Stimulated activated CD8-positive, alpha-beta memory T cell treated with anti-CD3 and anti-CD28 coated beads, Interleukin-7, amount 100 ng/mL, for 48 hours (primary cell): ENCODE data around the gene DDX56.

Experiments
- DNase-seq, 2 donors: peaks; one replicate each; pipeline ENCODE4 v3.0.0-alpha.2; 2020; ENCODE audit warnings: low read depth in 1 of 2; ENCODE audit errors: extremely low read depth in 1 of 2

Gene DDX56, protein sequence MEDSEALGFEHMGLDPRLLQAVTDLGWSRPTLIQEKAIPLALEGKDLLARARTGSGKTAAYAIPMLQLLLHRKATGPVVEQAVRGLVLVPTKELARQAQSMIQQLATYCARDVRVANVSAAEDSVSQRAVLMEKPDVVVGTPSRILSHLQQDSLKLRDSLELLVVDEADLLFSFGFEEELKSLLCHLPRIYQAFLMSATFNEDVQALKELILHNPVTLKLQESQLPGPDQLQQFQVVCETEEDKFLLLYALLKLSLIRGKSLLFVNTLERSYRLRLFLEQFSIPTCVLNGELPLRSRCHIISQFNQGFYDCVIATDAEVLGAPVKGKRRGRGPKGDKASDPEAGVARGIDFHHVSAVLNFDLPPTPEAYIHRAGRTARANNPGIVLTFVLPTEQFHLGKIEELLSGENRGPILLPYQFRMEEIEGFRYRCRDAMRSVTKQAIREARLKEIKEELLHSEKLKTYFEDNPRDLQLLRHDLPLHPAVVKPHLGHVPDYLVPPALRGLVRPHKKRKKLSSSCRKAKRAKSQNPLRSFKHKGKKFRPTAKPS

DNA sequence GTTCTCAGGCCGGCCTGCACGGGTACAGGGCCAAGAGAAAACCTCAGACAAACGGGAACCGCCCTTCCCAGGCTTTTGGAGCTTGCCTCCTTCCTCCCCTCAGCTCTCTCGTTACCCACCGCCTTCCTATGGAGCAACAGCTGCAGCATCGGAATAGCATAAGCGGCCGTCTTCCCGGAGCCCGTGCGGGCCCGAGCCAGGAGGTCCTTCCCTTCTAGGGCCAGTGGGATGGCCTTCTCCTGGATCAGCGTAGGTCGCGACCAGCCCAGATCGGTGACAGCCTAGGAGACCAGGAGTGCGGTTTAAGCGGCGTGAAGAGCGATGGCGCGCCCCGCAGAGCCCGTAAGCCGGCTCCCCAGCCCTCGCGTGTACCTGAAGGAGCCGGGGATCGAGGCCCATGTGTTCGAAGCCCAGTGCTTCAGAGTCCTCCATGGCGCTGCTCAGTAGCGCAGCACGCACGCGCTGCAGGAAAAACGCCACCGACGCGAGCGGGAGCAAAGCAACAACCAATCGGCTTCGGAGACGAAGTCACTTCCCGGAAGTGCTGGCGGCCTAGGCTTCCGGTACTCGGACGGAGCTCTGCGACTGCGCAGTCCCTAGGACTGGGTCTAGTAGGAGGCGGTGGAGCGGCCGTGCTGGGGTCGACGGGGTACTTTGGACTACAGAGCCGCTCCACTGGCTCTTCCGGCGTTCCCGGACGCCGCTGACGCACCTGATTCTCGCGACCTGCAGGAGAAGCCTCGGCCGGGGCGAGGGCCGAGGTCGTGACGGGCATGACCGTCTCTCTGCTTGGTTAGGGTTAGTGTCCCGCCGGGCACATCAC, at the start of gene DDX56:
Gene DDX56 (minus strand): TSS at position 445 of the 823 bp plus-strand sequence. CDS start 13 bp downstream, at position 432.
- peak; percentile 82 to 94 for DNase-seq

DNA sequence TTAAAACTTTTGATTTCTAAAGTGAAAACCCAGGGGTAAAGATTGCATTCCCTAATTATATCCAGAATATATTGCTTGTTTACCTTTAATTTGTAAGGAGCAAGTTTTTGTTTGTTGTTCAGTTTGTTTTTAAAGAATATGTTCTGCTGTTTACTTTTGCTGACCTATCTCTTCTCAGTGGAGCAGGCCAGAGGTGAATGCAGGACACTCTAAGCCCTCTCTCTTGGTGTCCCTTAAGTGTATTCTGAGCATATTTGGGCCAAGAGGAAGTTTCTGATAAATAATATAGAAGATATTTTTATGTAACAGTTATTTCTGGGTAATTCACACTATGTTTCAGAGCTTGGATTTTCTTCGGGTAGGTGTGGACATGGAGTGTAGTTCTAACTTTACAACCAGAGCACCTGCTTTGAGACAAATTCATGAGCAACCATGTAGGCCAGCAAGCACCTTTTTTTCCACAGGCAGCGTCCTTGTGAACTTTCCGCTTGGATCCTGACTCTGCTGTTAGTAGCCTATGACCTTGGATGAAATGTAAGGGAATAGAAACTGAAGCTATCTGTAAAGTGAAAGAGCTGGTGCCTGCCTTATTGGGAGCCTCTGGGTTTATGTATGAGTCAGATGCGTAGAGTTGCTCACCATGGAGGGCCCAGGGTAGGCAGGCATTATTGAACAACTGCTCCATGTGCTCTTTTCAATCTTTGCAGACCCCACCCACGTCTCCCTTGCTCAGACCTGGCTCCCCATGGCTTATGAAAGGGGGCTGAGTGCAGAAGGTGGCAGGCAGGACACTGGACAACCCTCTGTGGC, 48.8 kb upstream of the DDX56 start:
- DNase-seq, result no peak

DNA sequence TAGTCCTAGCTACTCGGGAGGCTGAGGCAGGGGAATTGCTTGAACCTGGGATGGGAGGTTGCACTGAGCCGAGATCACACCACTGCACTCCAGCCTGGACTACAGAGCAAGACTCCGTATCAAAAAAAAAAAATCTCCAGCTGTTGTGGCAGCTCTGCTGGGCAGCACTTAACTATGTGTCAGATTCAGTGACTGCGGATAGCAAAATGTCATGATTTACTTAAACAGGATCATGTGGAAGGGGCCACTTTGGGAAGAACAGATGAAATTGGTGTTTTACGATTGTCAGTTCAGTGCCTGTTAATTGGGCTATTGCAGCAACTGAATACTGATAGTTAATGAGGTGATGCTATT, 48.0 kb upstream of the DDX56 start:
- no peak for DNase-seq

DNA sequence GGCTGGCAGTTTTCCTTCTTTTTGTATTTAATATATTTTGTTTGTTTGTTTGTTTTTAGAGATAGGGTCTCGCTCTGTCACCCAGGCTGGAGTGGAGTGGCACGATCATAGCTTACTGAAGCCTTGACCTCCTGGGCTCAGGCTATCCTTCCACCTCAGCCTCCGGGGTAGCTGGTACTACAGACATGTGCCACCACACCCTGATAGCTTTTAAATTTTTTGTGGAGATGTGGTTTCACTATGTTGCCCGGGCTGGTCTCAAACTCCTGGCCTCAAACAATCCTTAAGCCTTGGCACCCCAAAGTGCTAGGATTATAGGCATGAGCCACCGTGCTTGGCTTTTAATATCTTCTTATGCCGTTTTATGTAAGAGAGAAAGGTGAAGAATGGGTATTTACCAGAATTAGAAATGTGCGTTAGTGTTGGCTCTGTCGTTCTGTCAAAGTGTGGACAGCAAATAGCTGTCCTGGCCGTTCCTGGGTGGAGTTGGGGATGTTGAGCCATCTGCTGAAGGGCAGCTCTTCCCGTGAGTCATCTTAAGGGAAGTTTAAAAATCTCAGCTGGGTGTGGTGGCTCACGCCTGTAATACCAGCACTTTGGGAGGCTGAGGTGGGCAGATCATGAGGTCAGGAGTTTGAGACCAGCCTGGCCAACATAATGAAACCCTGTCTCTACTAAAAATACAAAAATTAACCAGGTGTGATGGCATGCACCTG, 47.5 kb upstream of the DDX56 start:
- no peak for DNase-seq

DNA sequence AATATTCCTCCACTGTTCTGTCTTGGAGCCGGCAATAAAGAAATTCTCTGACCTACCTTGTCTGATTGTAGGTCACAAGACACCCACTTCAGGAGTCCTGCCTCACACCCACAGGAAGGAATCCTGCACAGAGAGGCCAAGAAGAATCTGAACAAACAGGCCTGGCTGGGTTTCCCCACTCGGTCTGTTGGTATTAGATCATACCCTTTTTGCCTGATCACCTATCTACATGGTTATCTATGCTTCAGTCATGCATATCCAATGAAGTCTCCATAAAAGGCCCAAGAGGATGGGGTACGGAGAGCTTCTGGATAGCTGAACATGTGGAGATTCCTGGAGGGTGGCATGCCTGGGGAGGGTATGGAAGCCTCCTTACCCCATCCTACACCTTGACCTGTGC, 45.0 kb upstream of the DDX56 start:
- DNase-seq, result no peak

DNA sequence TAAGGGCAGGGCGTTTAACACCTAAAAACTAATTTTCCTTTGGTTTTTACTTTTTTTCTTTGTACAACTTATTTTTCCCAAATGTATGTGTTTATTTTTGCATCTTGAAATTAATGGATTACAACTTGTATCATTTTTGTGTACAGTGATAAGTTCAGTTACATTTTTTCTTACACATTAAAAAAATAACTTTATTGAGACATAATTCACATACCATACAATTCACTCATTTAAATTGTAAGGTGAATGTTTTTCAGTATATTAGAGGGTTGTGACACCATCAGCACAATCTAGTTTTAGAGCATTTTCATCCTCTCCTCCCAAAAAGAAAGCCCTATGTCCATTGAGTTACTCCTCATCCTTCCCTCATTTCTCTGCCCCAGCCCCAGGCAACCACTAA, 44.3 kb upstream of the DDX56 start:
- DNase-seq, result no peak

DNA sequence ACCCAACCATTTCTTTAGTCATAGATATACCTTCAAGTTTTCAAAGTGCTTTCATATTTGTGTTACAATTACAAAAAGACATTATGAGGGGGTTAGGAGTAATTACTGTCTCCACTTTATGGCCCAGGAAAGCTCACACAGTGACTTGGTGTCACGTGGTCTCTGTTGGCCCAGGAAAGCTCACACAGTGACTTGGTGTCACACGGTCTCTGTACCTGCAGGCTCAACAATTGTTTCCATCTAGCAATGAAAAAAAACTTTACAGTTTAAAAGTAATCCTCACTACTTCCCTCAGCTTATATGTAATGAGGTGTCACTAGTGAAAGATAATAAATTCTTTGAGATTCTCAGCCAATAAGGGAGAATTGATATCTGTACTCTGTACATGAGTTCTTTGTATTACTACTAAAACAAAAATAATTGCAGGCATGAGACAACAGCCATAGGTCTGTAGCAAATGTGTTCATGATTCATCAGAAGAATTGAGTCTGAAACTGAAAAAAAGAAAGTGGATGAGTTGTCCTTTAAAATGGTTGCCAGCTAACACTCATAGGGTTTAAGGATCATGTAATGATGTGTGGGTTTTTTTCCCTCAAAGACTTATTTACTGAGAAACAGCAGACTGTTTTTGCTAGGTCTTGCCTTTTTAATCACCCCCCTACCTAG, 43.6 kb upstream of the DDX56 start:
- no peak for DNase-seq

DNA sequence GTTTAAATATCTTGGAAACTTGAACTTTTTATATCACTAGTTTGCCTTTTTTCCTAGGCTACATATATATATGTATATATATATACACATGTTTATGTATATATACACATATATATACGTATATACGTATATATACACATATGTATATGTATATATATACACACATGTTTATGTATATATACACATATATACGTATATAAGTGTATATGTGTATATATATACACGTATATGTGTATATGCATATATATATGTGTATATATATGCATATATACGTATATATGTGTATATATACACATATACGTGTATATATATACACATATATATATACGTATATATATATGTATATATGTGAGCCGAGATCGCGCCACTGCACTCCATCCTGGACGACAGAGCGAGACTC, 42.8 kb upstream of the DDX56 start:
- no peak for DNase-seq

DNA sequence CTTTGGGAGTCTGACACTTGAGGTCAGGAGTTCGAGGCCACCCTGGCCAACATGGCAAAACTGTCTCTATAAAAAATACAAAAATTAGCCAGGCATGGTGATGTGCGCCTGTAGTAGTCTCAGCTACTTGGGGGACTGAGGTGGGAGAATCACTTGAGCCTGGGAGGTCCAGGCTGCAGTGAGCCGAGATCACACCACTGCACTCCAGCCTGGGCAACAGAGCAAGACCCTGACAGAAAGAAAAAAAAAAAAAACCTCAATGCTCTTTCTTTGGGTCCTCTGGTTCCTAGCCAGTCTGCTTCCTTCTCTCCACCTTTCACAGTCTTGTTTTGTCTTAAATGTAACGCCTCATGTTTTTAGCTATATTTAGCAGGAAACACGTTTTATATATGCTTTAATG, 42.1 kb upstream of the DDX56 start:
- DNase-seq, result no peak

DNA sequence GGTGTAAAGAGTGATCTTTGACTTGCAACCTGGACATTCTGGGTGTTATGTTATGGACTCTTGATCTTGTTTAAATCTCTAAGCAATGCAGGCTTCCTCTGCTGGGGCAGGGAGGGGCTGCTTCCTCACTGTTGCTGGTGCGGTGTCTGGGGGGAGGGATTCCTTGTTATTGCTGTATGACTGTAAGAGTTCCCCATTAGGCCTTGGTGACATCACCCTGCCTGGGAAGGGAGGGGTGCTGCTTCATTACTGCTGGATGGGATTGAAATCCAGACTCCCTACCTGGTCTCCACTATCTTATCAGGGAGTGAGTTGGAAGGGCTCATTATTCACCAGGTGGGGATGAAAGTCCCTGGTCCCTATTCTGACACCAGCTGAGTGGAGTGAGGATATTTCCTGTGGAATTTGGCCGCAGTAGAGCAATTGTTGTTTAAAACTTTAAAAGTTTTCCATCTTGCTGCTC, 41.5 kb upstream of the DDX56 start:
- DNase-seq, result no peak

DNA sequence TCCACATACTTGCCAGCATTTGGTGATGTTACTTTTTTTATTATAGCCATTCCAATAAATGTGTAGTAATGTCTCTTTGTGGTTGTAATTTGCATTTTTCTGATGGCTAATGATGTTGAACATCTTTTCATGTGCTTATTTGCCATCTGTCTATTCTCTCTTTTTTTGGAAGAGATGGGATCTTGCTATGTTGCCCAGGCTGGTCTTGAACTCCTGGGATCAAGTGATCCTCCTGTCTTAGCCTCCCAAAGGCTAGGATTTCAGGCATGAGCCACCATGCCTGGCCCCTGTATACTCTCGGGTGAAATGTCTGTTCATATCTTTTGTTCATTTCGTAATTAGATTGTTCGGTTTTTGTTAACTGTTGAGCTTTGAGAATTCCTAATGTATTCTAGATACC, 36.1 kb upstream of the DDX56 start:
- no peak for DNase-seq

DNA sequence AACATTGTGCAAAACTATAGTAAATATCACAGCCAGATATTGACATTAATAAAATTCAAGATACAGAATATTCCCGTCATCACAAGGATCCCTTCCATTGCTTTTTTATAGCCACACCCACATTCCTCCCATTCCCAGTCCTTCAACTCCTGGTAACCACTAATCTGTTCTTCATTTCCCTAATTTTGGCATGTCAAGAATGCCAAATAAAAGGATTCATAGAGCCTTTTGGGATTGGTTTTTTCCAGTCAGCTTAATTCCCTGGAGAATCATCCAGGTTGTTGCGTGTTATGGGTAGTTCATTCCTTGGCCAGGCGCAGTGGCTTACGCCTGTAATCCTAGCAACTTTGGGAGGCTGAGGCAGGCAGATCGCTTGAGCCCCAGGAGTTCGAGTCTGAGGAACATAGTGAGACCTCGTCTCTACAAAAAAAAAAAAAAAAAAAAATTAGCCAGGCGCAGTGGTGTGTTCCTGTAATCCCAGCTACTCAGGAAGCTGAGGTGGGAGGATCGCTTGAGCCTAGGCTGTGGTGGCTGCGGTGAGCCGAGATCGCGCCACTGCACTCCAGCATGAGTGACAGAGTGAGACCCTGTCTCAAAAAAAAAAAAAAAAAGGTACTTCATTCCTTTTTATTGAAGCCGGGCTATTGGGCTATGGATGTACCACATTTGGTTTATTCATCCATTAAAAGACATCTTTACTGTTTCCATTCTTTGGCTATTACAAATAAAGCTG, 35.4 kb upstream of the DDX56 start:
- DNase-seq, result no peak

DNA sequence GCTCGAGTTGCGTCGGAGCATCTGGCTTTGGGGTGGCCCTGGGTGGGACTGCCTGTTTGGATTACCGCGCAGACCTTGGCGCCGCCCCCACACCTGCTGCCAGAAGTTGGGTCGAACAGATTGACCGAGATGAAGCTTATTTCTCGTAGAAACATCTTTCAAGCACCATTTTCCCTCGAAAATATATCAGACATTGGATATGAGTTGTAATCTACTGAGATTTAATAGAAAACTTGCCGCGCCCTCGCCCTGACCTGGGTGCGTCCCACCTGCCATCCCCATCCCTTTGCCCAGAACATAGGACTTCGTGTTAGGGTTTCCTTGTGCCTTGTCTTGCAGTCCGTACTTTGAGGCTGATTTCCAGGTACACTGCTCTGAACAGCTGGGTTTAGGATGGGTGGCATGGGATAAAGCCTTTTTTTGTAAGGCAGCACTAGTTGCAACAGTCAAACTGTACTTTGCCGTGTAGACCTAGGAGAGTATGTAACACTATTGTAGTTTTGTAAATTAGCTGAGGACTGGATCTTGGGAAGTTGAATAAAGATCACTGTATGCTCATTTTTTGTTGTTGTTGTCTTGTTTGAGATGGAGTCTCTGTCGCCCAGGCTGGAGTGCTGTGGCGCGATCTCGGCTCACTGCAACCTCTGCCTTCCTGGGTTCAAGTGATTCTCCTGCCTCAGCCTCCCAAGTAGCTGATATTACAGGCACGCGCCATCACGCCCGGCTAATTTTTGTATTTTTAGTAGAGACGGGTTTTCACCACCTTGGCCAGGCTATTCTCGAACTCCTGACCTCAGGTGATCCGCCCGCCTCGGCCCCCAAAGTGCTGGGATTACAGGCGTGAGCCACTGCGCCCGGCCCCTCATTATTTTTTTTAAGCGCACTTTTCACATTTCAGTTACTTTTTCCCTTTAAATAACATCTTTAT, 33.7 kb upstream of the DDX56 start:
- DNase-seq, result no peak

DNA sequence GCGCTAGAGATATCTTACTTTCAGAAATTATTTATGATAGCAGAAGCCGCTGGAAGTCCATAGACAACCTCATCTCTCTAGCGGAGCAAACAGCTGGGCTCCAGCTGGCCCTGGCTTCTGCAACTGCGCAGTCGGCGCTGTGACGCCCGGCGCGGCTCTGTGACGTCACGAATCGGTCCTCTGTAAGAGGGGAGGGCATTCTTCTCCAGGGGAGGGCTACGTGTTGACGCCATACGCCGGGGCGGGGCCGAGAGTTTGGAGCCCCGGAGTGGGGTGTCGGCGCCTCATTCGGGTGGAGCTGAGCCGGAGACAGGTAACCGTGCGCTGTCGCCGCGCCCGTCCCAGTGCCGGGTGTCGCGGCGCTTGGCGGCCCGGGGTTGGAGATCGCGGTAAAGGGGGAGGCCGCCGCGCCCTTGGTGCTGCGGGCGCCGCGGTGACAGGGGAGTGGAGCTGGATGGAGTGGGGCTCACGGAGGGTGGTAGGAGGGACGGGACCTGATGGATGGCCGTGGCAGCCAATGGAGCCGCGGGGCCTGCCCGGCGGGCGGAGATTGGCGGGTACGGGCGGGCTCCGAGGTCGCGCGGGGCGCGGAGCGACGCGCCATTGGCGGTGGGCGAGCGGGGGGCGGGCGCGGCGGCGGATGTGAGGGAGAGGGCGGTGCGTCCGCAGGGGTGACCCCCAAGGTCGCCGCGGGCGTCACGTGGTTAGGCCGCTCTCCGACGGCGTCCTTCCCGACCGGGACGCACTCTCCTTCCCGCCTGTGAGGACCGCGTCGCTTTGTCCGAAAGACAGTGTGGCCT, 32.8 kb upstream of the DDX56 start, which contains the start of gene OGDH:
Gene OGDH (plus strand): TSS at position 287 of the 800 bp plus-strand sequence. CDS start 17,717 bp downstream, outside the sequence.
- peak; percentile 98 to 99 for DNase-seq

DNA sequence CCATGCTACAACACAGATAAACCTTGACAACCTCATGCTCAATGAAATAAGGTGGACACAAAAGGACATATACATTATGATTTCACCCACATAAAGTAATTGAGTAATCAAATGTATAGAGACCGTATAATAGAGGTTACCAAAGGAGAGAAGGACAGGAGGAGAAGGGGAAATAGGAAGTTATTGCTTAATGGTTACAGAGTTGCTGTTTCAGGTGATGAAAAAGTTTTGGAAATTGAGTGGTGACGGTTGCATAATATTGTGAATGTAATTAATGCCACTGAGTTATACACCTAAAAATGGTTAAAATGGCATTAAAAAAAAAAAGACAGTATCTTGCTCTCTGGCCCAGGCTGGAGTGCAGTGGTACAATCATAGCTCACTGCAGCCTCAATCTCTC, 31.2 kb upstream of the DDX56 start:
- no peak for DNase-seq

DNA sequence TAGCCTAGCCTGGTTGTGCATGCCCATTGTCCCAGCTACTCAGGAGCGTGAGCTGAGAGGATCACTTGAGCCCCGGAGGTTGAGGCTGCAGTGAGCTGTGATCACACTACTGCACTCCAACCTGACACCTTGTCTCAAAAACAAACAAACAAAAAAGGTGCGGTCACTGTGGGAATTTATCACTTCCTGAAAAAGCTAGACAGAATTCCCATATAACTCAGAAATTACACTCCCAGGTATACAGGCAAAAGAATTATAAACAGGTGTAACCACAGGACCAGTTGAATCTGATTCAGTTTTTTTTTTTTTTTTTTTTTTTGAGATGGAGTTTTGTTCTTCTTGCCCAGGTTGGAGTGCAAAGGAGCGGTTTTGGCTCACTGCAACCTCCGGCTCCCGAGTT, 29.5 kb upstream of the DDX56 start:
- DNase-seq, result no peak

DNA sequence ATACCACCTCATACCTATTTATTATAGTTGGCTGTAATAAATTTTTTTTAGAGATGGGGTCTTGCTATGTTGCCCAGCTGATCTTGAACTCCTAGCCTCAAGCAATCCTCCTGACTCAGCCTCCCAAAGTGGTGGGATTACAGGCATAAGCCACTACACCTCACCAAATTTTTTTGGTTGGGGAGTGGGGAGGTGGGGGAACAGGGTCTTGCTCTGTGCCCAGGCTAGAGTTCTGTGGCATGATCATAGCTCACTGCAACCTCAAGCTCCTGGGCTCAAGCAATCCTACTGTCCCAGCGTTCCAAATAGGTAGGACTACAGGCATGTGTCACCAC, 28.8 kb upstream of the DDX56 start:
- DNase-seq, result no peak
